CD4-positive, alpha-beta T cell treated with Interleukin-1 beta for 1 hour (primary cell): ENCODE measurements around the gene TNFAIP3.

Experiments used
- DNase-seq, 2 donors: peaks; one replicate each; pipeline ENCODE4 v3.0.0-alpha.2; 2020 to 2022

Gene TNFAIP3

DNA sequence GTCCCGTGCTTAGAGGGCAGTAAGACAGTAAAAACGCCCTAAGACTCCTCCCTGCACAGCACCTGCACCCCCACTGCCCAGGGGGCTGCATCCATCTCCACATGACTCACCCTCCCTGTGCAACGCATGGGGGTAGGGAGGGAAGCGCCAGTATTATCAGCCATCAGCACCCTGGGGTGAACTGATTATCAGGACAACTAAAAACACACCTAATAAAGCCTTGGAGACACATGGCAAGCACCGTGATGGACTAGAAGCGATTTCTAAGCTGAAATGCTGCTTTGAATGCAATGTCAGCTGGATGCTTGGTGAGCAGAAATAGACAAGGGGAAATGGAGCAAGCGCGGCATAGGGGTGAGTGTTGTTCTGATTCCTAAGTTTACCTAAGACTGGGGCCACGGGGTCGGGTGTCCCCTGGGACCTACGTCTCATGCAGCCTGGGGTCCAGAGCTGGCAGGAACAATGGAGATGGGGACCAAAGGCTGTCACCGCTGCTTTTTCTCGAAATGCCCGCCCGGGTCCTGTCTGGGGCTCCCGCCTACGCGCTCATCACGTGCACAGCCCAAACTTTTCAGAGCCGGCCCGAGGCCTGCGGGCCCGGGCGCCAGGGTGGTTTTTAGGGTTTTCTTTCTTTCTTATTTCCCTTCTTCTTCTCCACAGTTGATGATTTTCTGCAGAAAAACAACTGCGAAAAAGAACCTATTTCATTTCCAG, 702 bp upstream of the TNFAIP3 start:
- DNase-seq = peak in 1 of 2 donors; percentile 52

DNA sequence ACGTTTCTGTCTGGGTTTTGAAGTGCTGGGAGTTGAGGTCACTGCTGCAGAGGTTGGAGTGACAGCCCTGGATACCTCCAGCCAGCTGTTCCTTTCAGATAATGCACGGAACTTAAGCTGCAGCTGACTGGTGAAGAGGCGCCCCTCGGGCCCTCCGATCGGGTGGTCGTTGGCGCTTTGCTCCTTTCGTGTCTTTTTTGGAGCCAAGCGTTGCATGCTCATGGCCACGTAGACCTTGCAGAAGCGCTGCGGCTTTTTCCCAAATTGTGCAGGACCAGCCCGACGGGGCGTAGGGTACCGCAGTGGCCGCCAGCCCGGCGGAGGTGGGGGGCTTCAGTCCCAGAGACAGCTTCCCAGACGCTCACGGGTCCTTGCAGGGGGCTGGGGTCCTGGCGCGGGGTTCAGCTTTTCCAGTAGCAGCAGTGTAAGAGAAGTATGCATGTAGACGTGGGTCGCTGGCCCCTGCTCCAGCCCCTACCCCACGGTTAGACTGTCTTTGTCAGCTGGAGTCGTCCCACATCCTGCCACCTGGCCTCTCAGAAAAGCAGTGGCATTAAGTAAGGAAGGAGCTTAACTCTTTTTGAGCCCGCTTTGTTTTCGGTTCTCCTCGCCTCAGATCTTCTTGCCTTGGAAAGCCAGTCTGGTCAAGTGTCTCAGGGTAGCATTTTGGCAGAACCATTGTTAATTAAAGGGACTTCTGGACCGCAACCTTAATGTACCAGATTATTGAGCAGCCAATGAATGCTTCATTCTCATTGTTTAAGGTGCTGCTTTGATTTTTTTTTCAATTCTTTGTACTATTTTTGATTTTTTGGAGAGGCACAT, 838 bp downstream of the TNFAIP3 start:
- DNase-seq = peak; percentile 61 to 68

DNA sequence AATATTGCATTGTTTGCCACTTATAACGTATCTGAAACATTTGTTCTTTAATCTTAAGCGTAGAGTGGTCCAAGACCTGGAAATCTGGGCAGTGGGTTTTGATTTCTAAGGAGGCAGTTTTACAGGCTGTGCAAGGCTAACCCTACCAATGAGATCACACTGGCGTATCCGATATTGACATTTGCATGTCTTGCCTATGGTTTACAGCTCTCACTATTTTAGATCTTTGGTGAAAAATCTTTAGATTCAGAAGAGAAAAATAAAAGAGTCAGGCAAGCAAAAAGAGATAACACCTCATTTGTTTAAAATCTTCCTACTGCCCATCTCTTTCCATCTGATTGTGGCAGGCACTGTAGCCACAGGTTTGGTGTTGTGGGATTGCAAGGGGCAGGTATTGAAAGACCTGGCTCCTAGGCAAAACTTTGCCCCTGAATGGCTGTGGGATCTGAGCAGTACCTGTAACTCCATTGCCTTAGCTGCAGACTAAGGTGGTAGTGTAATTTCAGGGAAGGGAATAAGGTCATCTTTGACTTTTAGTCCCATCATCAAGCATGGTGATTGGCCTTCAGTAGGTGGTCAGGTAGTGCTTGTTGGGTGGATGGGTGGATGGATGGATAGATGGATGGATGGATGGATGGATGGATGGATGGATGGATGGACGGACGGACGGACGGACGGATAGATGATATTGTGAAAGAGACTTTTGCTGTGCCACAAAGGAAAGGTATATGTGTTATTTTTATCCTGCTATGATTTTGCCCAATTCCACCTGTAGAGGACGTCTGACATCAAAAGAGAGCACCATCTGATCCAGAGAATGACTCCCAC, 1.9 kb downstream of the TNFAIP3 start:
- peak; percentile 43 to 61 for DNase-seq

DNA sequence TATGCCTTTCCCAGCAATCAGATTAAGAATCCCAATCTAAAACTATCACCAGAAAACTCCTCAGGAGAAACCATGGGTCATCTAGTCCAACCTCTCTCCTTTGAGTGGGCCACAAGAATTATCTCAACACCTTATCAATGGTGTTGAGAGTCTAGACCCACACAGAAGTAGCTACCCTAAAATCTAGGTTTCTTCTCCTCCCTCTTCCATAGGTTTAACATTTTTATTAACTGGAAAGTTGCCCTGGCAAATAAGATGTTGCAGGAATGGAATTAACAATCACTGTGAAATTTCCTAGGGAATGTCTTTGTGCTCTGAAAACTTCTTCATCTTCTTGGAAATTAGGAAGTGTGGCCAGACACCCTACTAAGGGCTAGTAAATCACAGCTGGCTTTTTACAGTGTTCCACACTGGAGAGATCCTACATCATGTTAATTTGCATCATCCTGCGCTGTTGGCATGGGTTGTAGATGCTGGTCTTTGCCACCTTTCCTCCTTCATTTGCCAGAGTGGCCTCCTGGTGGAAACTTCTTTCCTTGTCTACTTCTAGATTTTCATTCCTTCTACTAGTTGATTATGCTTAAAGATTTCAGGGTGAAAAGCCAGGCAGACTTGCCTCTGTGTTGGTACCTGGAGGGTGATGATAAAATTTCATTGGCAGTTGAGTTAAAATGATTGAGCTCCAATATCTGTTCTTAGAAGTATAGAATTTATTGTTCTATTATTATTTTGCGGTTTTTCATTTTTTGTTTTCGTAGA, 2.7 kb downstream of the TNFAIP3 start:
- peak in 1 of 2 donors; percentile 55 for DNase-seq

DNA sequence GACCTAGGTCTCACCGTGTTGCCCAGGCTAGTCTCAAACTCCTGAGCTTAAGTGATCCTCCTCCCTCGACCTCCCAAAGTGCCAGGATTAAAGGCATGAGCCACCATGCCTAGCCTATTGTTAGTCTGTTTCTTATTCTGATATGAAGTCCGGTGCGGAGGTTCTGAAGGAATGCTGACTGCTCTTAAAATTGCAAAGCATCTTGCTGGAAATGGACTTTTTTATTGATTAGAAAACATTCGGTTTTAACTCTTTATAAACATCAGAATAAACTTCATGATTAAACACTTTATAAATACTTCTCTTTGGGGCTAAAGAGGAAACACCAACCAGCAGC, 3.2 kb downstream of the TNFAIP3 start:
- DNase-seq = peak in 1 of 2 donors; percentile 52

DNA sequence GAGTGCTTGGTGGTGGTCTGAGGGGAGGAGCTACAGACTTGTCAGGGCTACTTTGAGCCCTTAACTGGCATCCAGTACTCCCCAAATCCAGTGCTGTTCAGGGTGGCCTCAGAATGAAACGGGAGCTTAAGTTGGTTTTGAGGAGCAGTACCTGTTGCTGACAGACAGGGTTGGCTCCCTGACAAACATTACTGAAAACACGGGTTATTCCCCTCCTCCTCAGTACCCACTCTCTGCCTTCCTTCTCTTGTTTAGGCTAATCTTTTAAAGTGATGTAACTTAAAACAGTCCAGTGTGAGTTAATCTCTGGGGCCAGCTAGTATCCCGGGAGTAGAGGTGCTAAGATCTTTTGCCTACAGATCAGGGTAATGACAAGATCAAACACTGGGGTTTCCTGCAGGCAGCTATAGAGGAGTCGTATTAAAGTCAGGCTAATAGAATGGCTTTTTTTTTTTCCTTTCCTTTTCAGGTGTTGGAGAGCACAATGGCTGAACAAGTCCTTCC, 3.7 kb downstream of the TNFAIP3 start:
- DNase-seq = peak; percentile 72 to 78

DNA sequence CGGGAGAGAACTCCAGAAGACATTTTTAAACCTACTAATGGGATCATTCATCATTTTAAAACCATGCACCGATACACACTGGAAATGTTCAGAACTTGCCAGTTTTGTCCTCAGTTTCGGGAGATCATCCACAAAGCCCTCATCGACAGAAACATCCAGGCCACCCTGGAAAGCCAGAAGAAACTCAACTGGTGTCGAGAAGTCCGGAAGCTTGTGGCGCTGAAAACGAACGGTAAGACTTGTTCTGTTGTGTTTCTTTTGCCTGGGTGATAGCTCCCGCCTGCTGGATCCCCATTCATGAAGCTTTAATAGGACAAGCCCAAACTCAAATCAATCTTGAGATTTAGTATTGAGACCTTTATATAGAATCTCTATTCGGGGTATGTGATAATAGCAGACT, 4.2 kb downstream of the TNFAIP3 start:
- peak in 1 of 2 donors; percentile 46 for DNase-seq

DNA sequence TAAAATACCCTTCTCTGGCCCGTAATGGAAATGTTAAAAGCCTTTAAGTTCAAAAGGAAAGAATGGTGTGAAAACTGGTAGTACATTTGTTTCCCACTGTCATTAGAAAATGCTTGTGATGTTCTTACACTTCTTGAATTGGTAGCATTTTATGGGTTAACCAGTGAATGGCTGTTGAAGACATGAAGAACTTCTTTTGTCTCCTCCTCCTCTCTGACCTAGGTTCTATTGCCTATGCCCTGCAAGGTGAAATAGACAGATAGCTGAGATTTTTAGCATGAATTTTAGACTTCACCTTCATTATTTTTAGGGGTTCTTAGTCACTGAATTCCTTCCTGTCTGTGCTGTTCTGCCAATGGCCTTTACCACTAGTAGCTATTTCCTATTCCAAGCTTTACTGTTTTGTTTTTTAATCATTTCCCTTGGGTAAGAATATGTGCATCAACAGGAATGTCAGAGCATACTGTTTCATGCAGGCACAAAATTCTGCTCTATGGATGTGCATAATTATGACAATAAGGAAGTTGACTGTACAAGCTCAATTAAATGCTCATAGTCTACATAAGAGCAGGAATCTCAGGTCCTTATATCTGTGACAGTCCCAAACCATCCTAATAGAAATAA, 4.9 kb downstream of the TNFAIP3 start:
- peak in 1 of 2 donors; percentile 49 for DNase-seq

DNA sequence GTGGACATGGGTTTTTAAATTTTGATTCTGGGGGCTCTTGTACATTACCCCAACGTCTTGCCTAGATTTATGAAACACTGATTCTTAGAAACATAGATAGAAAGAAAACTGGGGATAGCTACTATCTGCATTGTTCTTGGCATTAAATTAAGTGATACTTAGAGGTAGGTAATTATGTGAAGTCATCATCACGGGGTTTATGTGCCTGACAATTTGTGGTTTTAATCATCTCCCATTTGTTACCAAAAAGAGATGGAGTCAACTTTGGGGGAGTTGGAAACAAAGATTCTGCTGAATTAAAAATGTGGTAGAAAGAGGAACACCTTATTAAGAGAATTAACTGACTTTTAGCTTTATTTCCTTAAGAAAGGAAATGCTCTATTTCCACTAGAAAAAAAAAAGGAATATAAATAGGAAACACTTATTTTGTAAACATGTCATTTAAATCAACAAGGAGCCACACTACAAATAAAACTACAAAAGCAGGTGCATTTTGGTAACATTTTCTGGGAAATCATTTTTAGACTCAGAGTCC, 5.6 kb downstream of the TNFAIP3 start:
- DNase-seq = peak in 1 of 2 donors; percentile 37

DNA sequence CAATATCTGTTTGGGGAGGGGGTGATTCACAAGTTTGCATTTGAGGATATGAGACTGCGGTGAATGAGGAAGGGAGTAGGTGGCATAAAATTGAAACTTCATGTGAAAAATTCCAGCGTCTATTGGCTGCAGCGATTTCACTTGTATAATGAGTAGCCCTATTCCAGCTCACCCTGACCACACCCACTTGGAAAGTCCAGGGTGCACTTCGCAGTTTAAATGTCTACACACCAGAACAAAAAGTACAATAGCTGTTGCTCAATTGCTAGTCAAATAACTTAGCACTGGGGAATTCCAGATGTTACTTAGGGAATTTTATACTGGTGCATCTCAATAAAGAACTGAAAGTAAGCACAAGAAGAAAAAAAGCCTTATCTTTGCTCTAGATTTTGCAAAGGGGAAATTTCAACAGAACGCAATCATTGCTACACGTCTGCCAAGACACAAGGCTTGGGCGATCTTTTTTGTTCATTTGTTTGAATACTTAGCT, 6.3 kb downstream of the TNFAIP3 start:
- DNase-seq = peak; percentile 87

DNA sequence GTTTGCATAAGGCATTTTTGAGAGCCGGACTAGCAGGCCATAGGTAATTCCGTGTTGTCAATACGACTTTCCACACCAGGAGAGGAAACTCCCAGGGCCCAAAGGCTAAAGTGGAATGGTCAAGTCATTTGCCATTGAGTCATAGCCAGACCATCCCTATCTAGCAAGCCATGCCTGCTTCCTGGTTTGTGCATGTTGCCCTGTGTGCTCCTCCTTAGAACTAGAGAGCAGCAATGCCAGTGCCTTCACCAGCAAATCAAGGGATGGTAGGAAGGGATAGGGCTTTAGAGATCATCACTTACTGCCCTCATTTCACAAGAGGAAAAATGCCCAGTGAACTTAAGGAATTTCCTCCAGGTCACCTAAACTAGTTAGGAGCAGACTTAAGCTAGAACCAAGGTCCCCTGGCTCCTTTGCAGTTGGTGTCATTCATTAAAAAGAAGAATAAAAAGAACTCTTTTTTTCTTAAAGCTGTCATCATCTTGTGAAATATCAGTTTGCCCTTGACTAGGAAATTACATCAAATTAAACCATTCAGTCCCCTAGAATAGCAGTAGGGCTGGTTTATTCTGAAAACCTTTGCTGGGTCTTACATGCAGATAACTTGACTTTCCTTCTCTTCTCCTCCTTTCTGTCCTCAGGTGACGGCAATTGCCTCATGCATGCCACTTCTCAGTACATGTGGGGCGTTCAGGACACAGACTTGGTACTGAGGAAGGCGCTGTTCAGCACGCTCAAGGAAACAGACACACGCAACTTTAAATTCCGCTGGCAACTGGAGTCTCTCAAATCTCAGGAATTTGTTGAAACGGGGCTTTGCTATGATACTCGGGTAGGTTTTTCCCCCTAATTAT, 7.4 kb downstream of the TNFAIP3 start:
- DNase-seq = peak; percentile 40 to 49

DNA sequence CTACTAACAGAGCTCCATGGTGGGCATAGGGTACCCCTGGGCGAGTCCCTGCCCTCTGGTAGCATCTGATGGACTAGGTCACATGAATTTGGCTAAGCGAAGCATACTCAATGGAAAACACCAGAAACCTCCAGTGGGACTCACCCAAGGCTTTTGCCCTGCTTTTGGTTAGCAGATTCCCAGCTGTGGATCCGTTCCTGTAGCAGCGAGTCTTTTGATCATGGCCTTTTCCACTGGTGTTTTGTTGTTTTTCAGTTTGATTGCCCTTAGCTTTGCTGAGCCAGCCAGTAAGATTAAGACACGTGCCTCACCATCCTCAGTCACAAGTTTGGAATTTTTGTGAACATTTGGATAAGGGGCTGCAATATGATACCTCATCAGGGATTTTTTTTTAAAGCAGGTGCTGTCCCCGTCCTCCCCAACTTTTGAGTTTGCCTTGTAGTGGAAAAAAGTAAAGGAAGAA, 8.0 kb downstream of the TNFAIP3 start:
- DNase-seq = no peak

DNA sequence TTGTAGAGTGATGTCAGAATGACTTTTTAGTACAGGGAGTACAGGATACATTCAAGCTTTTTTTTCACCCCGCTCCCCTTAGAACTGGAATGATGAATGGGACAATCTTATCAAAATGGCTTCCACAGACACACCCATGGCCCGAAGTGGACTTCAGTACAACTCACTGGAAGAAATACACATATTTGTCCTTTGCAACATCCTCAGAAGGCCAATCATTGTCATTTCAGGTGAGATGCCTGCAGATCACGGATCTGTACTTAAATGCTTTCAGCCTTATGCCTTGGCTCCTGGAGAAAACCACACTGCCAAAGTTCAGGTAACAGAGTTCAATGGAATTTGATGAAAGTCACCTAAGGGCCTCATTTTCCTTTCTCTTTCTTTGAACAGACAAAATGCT, 8.5 kb downstream of the TNFAIP3 start:
- peak in 1 of 2 donors; percentile 36 for DNase-seq

DNA sequence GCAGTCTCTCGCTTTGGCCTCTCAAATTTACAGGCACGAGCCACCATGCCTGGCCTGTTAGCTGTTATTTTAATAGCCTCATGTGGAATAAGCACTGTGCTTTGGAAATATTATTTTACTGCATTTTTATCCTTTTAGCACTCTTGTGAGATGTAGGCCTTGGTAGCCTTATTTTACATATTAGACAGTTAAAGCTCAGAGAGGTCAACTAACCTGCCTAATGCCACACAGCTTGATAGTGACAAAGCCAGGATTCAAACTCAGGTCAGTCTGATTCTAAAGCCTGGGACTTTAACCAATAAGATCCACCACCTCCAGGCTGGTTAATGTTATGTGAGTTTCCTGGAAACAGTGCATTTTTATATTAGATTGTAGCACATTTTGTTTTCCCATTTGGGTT, 9.5 kb downstream of the TNFAIP3 start:
- peak in 1 of 2 donors; percentile 37 for DNase-seq

DNA sequence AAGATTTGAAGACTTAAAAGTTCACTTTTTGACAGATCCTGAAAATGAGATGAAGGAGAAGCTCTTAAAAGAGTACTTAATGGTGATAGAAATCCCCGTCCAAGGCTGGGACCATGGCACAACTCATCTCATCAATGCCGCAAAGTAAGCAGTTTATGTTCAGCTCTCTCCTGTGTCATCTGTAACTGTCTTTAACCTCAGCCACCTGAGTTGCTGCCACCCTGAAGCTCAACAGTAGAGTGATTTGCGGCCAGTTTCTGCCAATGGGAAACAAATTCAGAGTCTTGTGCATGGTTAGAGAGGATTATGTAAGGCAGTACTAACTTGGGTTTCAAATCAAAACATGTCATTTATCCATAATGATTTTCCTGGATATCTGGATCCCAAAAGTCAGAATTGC, 10.1 kb downstream of the TNFAIP3 start:
- DNase-seq = peak in 1 of 2 donors; percentile 31

DNA sequence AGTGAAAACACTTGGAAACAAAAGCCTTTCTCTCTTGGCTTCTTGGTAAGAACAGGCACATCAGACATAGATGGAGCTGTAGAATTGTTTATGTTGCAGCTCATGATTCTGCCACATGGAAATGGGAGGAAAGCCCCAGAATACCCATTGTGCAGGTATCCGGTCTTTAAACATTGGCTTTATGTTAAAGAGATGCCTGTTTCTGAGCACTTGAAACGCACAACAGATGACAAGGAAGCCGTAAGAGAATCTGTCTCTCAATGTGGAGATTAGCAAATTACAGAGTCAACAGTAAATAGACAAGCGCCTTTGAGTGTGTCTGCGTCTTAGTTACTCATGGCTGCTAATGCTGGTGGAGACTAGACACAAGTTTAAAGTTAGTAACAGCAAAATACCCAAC, 10.5 kb downstream of the TNFAIP3 start:
- peak in 1 of 2 donors; percentile 40 for DNase-seq

DNA sequence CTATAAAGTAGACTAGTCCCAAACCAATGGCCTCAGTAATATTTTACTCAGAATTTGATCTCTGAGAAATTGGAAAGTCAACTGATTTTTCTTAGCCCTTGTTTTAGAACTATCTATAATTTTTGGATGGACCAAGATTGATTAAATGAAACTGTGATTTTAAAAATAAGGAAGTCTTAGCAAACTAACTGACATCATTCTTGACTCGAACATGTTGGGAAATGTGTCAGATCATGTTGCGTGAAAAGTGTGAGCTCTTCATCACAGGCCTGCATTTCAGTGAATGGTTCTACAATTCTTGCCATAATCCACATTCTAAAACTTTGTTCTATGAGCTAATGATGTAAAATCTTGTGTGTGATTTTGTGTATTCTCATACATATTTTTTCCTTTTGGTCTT, 11.0 kb downstream of the TNFAIP3 start:
- DNase-seq = peak in 1 of 2 donors; percentile 38

DNA sequence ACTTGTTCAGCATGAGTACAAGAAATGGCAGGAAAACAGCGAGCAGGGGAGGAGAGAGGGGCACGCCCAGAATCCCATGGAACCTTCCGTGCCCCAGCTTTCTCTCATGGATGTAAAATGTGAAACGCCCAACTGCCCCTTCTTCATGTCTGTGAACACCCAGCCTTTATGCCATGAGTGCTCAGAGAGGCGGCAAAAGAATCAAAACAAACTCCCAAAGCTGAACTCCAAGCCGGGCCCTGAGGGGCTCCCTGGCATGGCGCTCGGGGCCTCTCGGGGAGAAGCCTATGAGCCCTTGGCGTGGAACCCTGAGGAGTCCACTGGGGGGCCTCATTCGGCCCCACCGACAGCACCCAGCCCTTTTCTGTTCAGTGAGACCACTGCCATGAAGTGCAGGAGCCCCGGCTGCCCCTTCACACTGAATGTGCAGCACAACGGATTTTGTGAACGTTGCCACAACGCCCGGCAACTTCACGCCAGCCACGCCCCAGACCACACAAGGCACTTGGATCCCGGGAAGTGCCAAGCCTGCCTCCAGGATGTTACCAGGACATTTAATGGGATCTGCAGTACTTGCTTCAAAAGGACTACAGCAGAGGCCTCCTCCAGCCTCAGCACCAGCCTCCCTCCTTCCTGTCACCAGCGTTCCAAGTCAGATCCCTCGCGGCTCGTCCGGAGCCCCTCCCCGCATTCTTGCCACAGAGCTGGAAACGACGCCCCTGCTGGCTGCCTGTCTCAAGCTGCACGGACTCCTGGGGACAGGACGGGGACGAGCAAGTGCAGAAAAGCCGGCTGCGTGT, 11.6 kb downstream of the TNFAIP3 start:
- DNase-seq = peak; percentile 39 to 50

DNA sequence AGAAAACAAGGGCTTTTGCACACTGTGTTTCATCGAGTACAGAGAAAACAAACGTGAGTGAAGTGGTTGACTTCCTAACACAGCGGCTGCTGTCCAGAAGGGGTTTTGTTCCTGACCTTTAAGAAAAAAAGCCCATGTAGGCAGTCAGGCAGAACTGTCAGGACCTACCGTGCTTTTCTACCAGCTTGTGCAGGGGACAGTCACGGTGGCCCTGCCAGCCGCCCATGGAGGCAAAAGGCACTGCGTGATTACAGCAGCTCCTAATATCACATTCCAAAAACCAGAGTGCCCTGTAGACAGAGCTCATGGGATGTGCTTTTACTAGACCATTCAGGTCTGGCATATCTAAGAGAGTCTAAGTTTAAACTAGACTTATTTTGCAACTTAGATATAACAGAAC, 12.2 kb downstream of the TNFAIP3 start:
- peak in 1 of 2 donors; percentile 38 for DNase-seq
